ENCODE data around the gene ADPRS.

GRCh38 chr1:36118447-36119204, 29.9 kb downstream of the ADPRS start:
- TF ChIP-seq CTCF (conservative IDR thresholded peaks at IDR 0.05; ENCODE audit: low read length) (no peak), EZH2phosphoT487 (IDR thresholded peaks at IDR 0.05; ENCODE audit: borderline replicate concordance) (no peak)

Measured in Loucy (cell line).